Muscle layer of colon (tissue), 2 donors: ENCODE measurements around the gene B4GALT4.

ENCODE experiments used
- H3K27ac ChIP-seq: one replicate; pipeline ENCODE4 v1.7.0; 2013; ENCODE audit warnings: low read depth, mild to moderate bottlenecking, low read length, moderate library complexity
- H3K27me3 ChIP-seq, 2 donors: one replicate each; pipeline ENCODE4 v1.7.0; 2013; ENCODE audit warnings: low read length in 2 of 2, mild to moderate bottlenecking in 2 of 2; ENCODE audit not compliant: insufficient read depth in 2 of 2, control insufficient read depth in 1 of 2
- H3K36me3 ChIP-seq: one replicate; pipeline ENCODE4 v1.7.0; 2013; ENCODE audit warnings: mild to moderate bottlenecking, low read length; ENCODE audit not compliant: insufficient read depth
- H3K4me1 ChIP-seq: one replicate; pipeline ENCODE4 v1.7.0; 2013; ENCODE audit warnings: mild to moderate bottlenecking, low read length; ENCODE audit not compliant: insufficient read depth
- H3K4me3 ChIP-seq, 2 donors: one replicate each; pipeline ENCODE4 v1.7.0; 2013; ENCODE audit warnings: low read length in 2 of 2, low read depth in 1 of 2, mild to moderate bottlenecking in 1 of 2, moderate library complexity in 1 of 2
- H3K9ac ChIP-seq: one replicate; pipeline ENCODE4 v1.7.0; 2013; ENCODE audit warnings: low read length
- H3K9me3 ChIP-seq: one replicate; pipeline ENCODE4 v1.7.0; 2013; ENCODE audit warnings: mild to moderate bottlenecking, low read length
- donor health status: abdominal sarcoma.
- donor health status: Adenocarcinoma of cecum.

The B4GALT4 gene

DNA sequence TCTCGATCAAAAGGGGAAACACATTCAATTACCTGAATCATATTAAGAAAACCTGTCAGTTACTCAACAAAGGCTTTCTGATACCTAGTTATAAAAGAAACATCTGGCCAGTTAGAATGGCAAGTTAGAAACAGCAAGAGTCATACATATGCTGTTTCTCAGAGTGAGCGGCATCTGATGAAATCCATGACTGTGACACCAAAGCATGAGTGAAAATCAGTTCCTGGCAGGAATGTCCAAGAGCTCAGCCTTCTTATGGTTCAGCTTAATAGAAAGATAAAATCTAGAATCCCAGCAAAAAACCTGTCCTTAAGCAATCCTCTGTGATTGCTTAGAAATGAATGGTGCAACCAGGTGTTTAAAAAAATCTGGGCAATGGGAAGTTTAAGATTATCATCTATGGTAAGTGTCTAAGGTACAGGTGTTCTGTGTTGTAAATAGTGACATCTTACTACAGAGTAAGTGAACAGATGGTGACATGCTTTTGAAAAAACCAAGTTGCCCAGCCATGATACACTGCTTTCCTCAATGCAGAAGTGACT lies 18.8 kb downstream of the B4GALT4 start:
- Histone ChIP-seq H3K9ac (no peak overlapping the region), H3K27me3 (no peaks in the 10 kb centered on the region), H3K27ac (no peak overlapping the region), H3K4me1 (peaks cover 7% of the 10 kb centered on the region), H3K9me3 (no peaks in the 10 kb centered on the region), H3K36me3 (peaks cover 43% of the 10 kb centered on the region), H3K4me3 (no peak overlapping the region)

DNA sequence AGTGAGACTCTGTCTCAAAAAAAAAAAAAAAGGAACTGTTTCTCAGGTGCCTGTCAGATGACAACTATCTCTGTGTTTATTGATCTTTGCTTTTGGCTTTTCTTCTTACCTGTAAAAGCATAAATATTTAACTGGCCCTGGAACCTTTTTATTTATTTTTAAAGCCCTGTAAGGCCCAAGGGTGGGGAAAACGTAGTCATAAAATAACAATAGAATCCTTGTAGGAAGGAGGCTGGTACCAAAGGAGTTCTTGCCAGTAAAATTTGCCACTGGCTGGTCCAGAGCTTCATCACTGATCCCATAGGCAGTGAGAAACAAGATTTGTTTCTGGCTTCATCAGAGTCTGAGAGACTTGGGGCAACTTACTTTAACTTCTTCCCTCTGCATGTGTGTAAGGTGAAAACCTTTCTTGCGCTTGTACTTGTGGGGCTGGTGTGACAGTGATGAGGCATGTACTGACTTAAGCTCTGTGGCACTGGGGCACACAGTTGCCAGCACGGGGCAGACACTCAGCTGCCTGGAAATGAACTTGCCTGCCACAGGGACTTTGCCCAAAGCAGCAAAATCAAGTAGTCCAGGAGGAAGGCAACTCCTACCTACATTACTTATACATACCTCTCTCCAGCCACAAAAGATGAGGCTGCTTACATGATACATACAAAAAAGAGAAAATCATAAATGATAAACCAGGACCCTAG lies 19.6 kb downstream of the B4GALT4 start:
- H3K27me3 ChIP-seq, result no peaks in the 10 kb centered on the region
- H3K9me3 ChIP-seq, result no peaks in the 10 kb centered on the region
- H3K4me3 ChIP-seq, result no peak overlapping the region
- no peak overlapping the region for H3K27ac ChIP-seq
- H3K36me3 ChIP-seq, result peaks cover 49% of the 10 kb centered on the region
- no peak overlapping the region for H3K9ac ChIP-seq
- H3K4me1 ChIP-seq, result peaks cover under 1% of the 10 kb centered on the region

DNA sequence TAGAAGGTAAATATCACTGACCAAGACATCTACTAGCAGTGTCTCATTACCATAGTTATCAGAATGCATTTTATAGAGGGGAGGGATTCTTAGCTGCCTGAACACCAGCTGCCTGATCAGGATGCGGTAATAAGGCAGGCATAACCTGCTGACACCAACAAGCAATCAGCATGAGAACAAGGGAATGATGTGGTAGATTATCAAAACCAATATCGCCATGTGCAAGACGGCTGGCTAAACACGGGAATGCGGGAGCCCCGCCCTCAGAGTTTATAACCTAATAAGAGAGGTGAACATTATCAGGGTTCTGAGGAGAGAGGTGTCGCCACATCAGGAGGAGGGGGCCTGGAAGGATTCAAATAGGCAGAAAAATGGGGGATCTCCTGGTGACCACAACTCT lies 20.5 kb downstream of the B4GALT4 start:
- peaks cover 58% of the 10 kb centered on the region for H3K36me3 ChIP-seq
- no peak overlapping the region for H3K27ac ChIP-seq
- no peak overlapping the region for H3K9ac ChIP-seq
- no peaks in the 10 kb centered on the region for H3K4me1 ChIP-seq
- H3K27me3 ChIP-seq, result no peaks in the 10 kb centered on the region
- H3K4me3 ChIP-seq, result no peak overlapping the region
- H3K9me3 ChIP-seq, result no peaks in the 10 kb centered on the region

DNA sequence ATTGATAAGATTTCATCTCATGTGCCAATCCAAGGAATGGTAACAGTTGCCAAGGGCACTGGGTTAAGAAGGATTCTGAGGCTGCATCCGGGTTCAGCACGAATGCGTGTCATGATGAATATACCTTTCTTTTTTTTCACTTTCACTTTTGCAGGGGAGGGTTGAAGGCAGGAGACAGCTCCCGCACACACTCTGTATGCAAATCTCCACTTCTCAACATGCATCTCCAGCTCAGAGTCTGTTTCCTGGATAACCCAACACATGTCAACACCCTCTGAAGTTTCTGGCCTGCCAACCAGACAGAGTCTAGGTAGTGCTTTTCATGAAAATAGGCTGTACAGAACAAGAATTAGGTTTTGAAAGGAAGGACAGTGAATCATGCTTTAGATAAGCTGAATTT lies 21.6 kb downstream of the B4GALT4 start:
- Histone ChIP-seq H3K4me3 (no peak overlapping the region), H3K27ac (no peak overlapping the region), H3K36me3 (peaks cover 60% of the 10 kb centered on the region), H3K27me3 (no peaks in the 10 kb centered on the region), H3K9ac (no peak overlapping the region), H3K9me3 (no peaks in the 10 kb centered on the region), H3K4me1 (no peaks in the 10 kb centered on the region)

DNA sequence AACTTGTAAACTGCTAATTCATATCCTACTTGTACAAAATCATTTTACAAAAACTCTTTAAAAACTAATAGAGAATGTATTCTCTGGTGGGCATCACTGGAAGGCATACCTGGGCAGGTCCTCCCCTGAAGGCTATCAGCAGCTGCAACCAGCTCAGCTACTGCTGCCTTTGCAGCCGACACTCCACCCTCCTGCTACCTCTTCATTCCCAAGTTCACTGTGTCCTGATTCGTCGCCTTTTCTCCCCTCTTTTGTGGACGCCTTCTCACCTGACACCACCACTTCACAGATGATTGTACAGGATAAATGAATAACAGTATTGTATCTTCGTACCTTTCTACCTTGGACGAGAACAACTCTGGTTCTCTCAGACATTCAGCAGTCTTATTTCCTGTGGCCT lies 28.9 kb downstream of the B4GALT4 start:
- no peaks in the 10 kb centered on the region for H3K4me1 ChIP-seq
- H3K27ac ChIP-seq, result no peak overlapping the region
- H3K36me3 ChIP-seq, result peaks cover 35% of the 10 kb centered on the region
- no peak overlapping the region for H3K9ac ChIP-seq
- no peak overlapping the region for H3K4me3 ChIP-seq
- no peaks in the 10 kb centered on the region for H3K9me3 ChIP-seq
- H3K27me3 ChIP-seq, result no peaks in the 10 kb centered on the region

DNA sequence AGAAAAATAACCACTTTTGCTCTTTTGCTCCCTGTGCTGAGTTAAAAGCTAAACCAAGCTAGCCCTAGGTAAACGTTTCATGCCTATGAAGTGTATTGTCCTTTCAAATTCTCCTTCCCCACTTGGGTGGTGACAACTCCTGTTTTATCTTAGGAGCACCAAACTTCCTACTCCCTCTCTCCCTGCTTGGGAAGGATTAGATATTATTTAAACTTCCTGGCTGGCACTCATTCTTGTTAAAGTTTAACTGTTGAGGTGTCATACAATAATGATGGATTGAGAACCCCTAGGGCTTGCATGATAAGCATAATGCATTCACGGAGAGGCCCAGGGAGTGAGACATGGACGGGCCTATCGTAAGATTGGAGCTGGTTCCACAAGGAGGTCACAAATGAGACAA lies 29.5 kb downstream of the B4GALT4 start:
- Histone ChIP-seq H3K27ac (no peak overlapping the region), H3K9me3 (no peaks in the 10 kb centered on the region), H3K36me3 (peaks cover 29% of the 10 kb centered on the region), H3K27me3 (no peaks in the 10 kb centered on the region), H3K9ac (no peak overlapping the region), H3K4me3 (no peak overlapping the region), H3K4me1 (no peaks in the 10 kb centered on the region)

DNA sequence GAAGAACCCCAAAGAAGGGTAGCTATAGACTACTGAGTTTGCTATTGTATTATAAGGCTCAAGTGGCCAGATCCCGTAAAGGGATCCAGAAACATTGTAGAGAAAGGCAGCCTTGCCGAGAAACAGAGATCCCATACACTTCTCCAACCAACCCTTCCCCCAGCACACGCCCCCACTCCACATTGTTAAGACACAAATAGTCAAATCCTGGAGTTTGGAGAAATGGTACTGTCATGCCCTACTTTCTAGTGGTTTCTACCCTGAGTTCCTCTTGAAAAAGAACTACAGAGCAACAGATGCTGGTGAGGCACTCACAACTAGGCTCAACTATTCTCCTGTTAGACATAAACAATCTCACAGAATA lies 33.2 kb downstream of the B4GALT4 start:
- Histone ChIP-seq H3K27ac (no peak overlapping the region), H3K9me3 (no peaks in the 10 kb centered on the region), H3K4me1 (no peaks in the 10 kb centered on the region), H3K27me3 (no peaks in the 10 kb centered on the region), H3K4me3 (no peak overlapping the region), H3K9ac (no peak overlapping the region), H3K36me3 (peaks cover 5% of the 10 kb centered on the region)

DNA sequence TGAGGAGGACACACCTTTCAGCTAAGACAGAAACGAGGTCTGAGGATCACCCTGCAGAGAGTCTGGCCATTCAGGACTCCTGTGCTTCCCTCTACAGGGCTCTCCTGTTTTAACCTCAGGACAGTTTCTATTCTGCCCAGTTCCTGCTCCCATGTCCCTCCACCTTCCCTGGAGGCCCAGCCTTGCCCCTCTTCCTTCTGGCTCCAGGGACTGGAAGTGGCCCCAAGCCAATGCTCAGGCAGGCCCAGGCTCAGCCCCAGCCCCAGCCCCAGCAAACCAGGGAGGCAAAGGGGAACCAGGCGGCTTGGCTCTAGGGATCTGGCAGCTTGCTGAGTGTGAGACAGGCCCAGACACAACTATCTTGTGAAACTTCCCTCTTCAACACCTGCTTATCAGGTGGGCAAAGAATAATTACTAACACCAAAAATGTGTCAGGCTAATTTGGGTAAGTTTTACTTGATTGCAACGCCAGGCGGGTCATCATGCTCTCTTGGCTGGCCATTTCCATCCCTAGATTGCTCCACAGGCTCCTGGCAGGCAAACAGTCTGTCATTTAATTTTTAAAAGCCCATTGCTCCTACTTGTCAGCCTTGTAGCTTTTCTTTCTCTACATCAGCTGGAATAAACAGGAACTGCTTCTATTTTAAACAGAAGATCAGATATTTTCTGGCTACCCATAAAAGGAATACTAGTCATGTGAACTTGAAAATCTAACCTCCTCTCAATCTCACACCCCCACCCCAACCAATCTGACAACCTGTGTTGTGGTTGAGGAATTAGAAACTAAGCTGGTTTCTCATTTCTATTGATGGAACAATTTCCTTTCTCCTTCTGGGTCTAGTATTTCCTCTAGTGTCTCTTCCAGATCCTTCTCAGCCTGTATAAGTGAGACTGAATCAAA lies 33.8 kb downstream of the B4GALT4 start:
- Histone ChIP-seq H3K27me3 (no peaks in the 10 kb centered on the region), H3K9me3 (no peaks in the 10 kb centered on the region), H3K36me3 (peaks cover 4% of the 10 kb centered on the region), H3K4me1 (no peaks in the 10 kb centered on the region), H3K27ac (no peak overlapping the region), H3K9ac (no peak overlapping the region), H3K4me3 (no peak overlapping the region)

DNA sequence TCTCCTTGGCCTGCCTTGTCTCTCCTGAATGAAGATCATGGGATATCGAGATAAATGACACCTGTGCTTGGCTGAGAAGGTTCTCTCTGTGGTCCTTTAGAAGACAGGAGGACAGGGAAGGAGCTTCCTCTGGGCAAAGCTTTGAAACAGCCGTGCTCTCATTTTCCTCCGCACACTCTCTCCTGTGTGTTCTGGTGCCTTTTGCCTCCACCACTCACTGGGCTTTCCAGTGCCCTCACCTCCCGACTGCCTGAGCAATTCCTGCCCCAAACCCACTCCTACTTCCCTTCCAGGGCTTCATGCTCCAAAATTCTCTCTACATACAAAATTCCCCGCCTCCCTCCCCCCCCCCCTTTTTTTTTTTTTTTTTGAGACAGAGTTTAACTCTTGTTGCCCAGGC lies 35.0 kb downstream of the B4GALT4 start:
- H3K9ac ChIP-seq, result no peak overlapping the region
- no peak overlapping the region for H3K27ac ChIP-seq
- no peak overlapping the region for H3K4me3 ChIP-seq
- H3K4me1 ChIP-seq, result no peaks in the 10 kb centered on the region
- no peaks in the 10 kb centered on the region for H3K9me3 ChIP-seq
- no peaks in the 10 kb centered on the region for H3K27me3 ChIP-seq
- no peaks in the 10 kb centered on the region for H3K36me3 ChIP-seq

DNA sequence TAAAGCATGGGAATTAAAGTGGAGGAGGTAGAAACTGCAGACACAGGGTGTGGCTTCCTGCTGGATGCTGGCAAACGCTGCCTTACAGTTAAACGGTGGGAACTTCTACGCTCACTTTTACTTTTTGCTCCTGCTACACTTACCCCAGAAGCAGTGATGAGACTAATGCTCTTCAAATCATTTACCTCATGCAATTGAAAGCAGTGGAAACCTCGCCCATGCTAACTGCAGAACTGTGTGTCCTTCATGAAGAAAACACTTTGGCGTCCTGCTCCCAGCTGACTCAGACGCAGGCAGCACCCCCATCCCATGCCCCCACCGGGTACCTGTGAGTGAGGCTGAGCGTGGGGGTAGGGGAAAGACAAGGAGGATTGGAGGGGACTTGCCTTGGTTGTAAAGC lies 35.5 kb downstream of the B4GALT4 start:
- H3K36me3 ChIP-seq, result no peaks in the 10 kb centered on the region
- no peaks in the 10 kb centered on the region for H3K27me3 ChIP-seq
- no peak overlapping the region for H3K4me3 ChIP-seq
- H3K9ac ChIP-seq, result no peak overlapping the region
- H3K27ac ChIP-seq, result no peak overlapping the region
- H3K4me1 ChIP-seq, result no peaks in the 10 kb centered on the region
- no peaks in the 10 kb centered on the region for H3K9me3 ChIP-seq

DNA sequence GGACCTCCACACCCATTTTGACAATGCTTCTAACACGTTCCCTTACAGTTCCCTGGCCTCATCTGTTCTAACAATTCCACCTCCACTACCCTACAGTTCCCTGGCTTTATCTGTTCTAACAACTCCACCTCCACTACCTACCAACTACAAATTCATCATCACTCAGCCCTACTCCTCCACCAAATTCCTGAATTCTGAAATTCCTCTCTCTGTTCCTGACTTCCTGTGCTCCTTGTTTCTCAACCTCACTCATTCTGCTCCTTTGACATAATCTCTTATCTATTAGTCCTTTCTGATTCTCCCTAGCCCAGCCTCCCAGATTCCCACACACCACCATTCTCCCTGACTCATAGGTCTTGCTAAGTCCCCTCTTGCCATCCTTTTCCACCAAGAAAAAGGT lies 44.8 kb downstream of the B4GALT4 start:
- Histone ChIP-seq H3K36me3 (no peaks in the 10 kb centered on the region), H3K9ac (no peak overlapping the region), H3K27ac (no peak overlapping the region), H3K4me1 (no peaks in the 10 kb centered on the region), H3K27me3 (no peaks in the 10 kb centered on the region), H3K4me3 (no peak overlapping the region), H3K9me3 (no peaks in the 10 kb centered on the region)
